Caco-2 (cell line): ENCODE data around the gene LAMB4. TPM values are rescaled to one million over a fixed set of nuclear protein-coding genes. Genes with fewer than 3 reads are reported as not detected.

Source experiments
- BruUV-seq: library from RNA; stranded (reverse); fragments of 400-500 nt; replicated peaks from 2 replicates; lab custom pipeline; 2021; lab: Mats Ljungman, UMichigan
- CTCF ChIA-PET: fragments of 300-600 bp; sonication (Branson Sonifier 250); formaldehyde crosslinking; loops from one replicate; lab custom pipeline; 2022; ENCODE audit warnings: antibody characterized with exemption; lab: Charles Lee
- POLR2A ChIA-PET: fragments of 300-600 bp; sonication (Branson Sonifier 250); formaldehyde crosslinking; loops from one replicate; lab custom pipeline; 2022; ENCODE audit warnings: antibody characterized with exemption; lab: Charles Lee
- DNase-seq, 2 experiments: peaks; one replicate each; pipeline versions ENCODE4 v3.0.0 to v3.0.0-alpha.2; 2020 to 2022
- H3K27me3 ChIP-seq: replicated peaks from 2 replicates; pipeline ENCODE4 v1.6.0; 2011; ENCODE audit warnings: low read length; ENCODE audit not compliant: control insufficient read depth, insufficient read depth
- H3K36me3 ChIP-seq: 2 replicates; pipeline ENCODE4 v1.5.1; 2011; ENCODE audit warnings: low read length; ENCODE audit not compliant: control insufficient read depth, insufficient read depth
- H3K4me1 ChIP-seq: fragments of 250-450 bp; sonication (Bioruptor Pico); 2 replicates; pipeline ENCODE4 v1.5.1; 2020; ENCODE audit warnings: mild to moderate bottlenecking
- H3K4me3 ChIP-seq: 2 replicates; pipeline ENCODE4 v1.5.1; 2011; ENCODE audit warnings: low read depth, mild to moderate bottlenecking, control low read depth, low read length
- H3K9me3 ChIP-seq: fragments of 250-450 bp; sonication (Bioruptor Pico); 2 replicates; pipeline ENCODE4 v1.5.1; 2020; ENCODE audit warnings: mild to moderate bottlenecking, moderate library complexity
- H3K27ac Mint-ChIP-seq: one replicate; pipeline ENCODE4 v1.8.0; 2022; ENCODE audit warnings: mixed read lengths; ENCODE audit not compliant: unreplicated experiment
- H3K27me3 Mint-ChIP-seq: one replicate; pipeline ENCODE4 v1.8.0; 2022; ENCODE audit warnings: mixed read lengths; ENCODE audit not compliant: insufficient read depth, unreplicated experiment
- H3K36me3 Mint-ChIP-seq: one replicate; pipeline ENCODE4 v1.8.0; 2022; ENCODE audit warnings: mild to moderate bottlenecking, mixed read lengths; ENCODE audit not compliant: insufficient read depth, unreplicated experiment
- H3K4me1 Mint-ChIP-seq: one replicate; pipeline ENCODE4 v1.8.0; 2022; ENCODE audit warnings: low read depth, mixed read lengths; ENCODE audit not compliant: unreplicated experiment
- H3K4me3 Mint-ChIP-seq: one replicate; pipeline ENCODE4 v1.8.0; 2022; ENCODE audit warnings: mild to moderate bottlenecking, moderate library complexity, mixed read lengths; ENCODE audit not compliant: unreplicated experiment
- H3K9me3 Mint-ChIP-seq: one replicate; pipeline ENCODE4 v1.8.0; 2022; ENCODE audit warnings: mixed read lengths; ENCODE audit not compliant: unreplicated experiment
- intact Hi-C: fragments of 100-400 bp; cut with micrococcal nuclease; formaldehyde crosslinking; loops from one replicate; pipeline ENCODE4 v1.10.0; 2022; ENCODE audit not compliant: unreplicated experiment
- total RNA-seq: library from RNA; stranded (reverse); gene quantifications from 2 replicates; pipeline ENCODE4 v1.2.3, GENCODE V29; 2022
- TF ChIP-seq, protein P1 (sequence below), 2 experiments: fragments of 200-600 bp in 1 of 2; IDR thresholded peaks; 1 replicate in 1 of 2; 2 replicates in 1 of 2; pipeline versions ENCODE4 v1.5.1 to v1.8.0; 2011 to 2022; ENCODE audit warnings: antibody characterized with exemption in 1 of 2, control low read depth in 1 of 2, inconsistent platforms in 1 of 2, low read depth in 1 of 2, low read length in 1 of 2, mild to moderate bottlenecking in 1 of 2, moderate library complexity in 1 of 2; ENCODE audit not compliant: insufficient read depth in 1 of 2, severe bottlenecking in 1 of 2, unreplicated experiment in 1 of 2

LAMB4 gene
- total RNA-seq, 1 experiment from 2014 or later, result 0.52 TPM

DNA sequence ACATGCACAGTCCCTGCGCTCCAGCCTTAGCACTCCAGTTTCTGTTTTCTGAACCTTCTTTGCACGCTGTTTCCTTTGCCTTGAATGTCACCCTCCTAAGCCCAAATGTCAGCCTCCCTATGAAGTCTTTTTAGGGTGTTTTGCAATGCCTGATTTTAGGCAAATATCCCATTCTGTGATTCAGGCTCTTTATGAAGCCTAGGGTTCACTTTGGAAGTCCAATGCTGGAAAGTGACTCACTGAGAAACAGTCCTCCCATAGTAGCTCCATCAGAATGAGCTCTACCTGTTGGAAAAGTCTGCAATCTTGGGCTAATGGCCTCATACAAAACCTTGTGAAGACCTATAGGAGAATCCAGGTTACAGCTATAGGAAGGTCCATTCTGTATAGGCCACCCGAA is 5.3 kb downstream of the LAMB4 start:
- H3K27me3 ChIP-seq, result no peaks in the 10 kb centered on the region
- no TSS peak for BruUV-seq
- H3K4me1 Mint-ChIP-seq, result peaks cover 10% of the 10 kb centered on the region
- H3K36me3 ChIP-seq, result no peaks in the 10 kb centered on the region
- H3K27me3 Mint-ChIP-seq, result no peaks in the 10 kb centered on the region
- H3K4me3 Mint-ChIP-seq, result no peak overlapping the region
- TF ChIP-seq, protein P1, sequence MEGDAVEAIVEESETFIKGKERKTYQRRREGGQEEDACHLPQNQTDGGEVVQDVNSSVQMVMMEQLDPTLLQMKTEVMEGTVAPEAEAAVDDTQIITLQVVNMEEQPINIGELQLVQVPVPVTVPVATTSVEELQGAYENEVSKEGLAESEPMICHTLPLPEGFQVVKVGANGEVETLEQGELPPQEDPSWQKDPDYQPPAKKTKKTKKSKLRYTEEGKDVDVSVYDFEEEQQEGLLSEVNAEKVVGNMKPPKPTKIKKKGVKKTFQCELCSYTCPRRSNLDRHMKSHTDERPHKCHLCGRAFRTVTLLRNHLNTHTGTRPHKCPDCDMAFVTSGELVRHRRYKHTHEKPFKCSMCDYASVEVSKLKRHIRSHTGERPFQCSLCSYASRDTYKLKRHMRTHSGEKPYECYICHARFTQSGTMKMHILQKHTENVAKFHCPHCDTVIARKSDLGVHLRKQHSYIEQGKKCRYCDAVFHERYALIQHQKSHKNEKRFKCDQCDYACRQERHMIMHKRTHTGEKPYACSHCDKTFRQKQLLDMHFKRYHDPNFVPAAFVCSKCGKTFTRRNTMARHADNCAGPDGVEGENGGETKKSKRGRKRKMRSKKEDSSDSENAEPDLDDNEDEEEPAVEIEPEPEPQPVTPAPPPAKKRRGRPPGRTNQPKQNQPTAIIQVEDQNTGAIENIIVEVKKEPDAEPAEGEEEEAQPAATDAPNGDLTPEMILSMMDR (IDR thresholded peaks at IDR 0.05; ENCODE audit: insufficient read depth in 1 of 2, low read depth in 1 of 2, low read length in 1 of 2, severe bottlenecking in 1 of 2, unreplicated experiment in 1 of 2), result no peak
- H3K4me3 ChIP-seq, result no peak overlapping the region
- H3K4me1 ChIP-seq, result peaks cover 11% of the 10 kb centered on the region
- ChIA-PET POLR2A (no interaction called here), CTCF (interaction anchor here (1.0 kb wide), 1 partner anchor 11 kb away, joined by 3 read pairs; no protein-coding TSS in a partner anchor)
- no peak overlapping the region for H3K27ac Mint-ChIP-seq
- no peaks in the 10 kb centered on the region for H3K36me3 Mint-ChIP-seq
- intact Hi-C loops, result no loop called here
- no peak for DNase-seq
- H3K9me3 ChIP-seq, result no peaks in the 10 kb centered on the region
- H3K9me3 Mint-ChIP-seq, result no peaks in the 10 kb centered on the region

DNA sequence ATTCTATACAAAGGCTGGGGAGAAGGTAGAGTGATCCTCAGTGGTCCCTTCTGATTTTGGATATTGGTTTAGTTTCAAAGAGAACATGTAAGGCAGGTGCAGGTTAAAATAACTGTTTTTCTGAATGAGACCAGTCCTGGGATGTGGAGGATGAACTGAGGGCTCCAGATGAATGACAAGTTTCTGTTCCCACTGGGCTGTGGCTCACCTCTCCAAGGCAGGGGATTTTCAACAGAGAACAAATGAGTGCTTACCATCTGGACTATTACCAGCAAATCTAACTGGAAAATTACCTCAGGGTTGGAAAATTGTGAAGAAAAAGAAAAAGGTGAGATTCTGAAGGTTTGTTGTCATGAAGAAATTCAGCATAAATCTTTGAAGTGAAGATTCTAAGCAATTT is 8.0 kb downstream of the LAMB4 start:
- Histone ChIP-seq H3K4me1 (no peaks in the 10 kb centered on the region), H3K36me3 (no peaks in the 10 kb centered on the region), H3K27me3 (no peaks in the 10 kb centered on the region), H3K4me3 (no peak overlapping the region), H3K9me3 (no peaks in the 10 kb centered on the region)
- H3K9me3 Mint-ChIP-seq, result no peaks in the 10 kb centered on the region
- TF ChIP-seq, protein P1 (IDR thresholded peaks at IDR 0.05; ENCODE audit: insufficient read depth in 1 of 2, low read depth in 1 of 2, low read length in 1 of 2, severe bottlenecking in 1 of 2, unreplicated experiment in 1 of 2), result no peak
- peaks cover 5% of the 10 kb centered on the region for H3K4me1 Mint-ChIP-seq
- intact Hi-C loops, result no loop called here
- ChIA-PET POLR2A (no interaction called here), CTCF (interaction anchor here (0.5 to 0.6 kb wide), 2 partner anchors 26 to 1462 kb away, joined by 4 to 7 read pairs; no protein-coding TSS in a partner anchor)
- no peaks in the 10 kb centered on the region for H3K27me3 Mint-ChIP-seq
- H3K36me3 Mint-ChIP-seq, result no peaks in the 10 kb centered on the region
- H3K27ac Mint-ChIP-seq, result no peak overlapping the region
- DNase-seq, result no peak
- no peak overlapping the region for H3K4me3 Mint-ChIP-seq
- BruUV-seq, result no TSS peak

DNA sequence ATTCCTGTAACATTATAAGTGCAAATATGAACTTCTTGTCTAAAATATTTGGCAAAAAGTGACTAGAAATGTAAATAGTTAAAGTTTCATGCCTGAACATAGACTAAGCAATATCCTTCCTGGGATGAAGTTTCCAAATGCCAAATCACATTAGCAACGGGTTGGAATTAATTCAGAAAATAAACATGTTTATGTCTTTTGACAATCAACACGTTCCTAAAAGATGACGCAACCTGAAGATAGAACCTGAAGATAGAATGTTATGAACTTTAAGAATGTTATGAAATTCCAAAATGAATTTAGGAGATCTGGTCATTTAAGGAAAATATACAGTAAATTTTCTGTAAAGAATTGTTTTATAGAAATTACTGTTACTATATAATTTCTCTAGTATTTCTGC is 9.2 kb downstream of the LAMB4 start:
- H3K4me3 ChIP-seq, result no peak overlapping the region
- POLR2A ChIA-PET, result no interaction called here
- no TSS peak for BruUV-seq

More for the DNA sequence above, 9.2 kb downstream of the LAMB4 start:
- TF ChIP-seq, protein P1 (IDR thresholded peaks at IDR 0.05; ENCODE audit: insufficient read depth in 1 of 2, low read depth in 1 of 2, low read length in 1 of 2, severe bottlenecking in 1 of 2, unreplicated experiment in 1 of 2), result no peak
- CTCF ChIA-PET, result no interaction called here
- DNase-seq, result no peak
- H3K9me3 ChIP-seq, result no peaks in the 10 kb centered on the region
- no peaks in the 10 kb centered on the region for H3K36me3 ChIP-seq
- no peaks in the 10 kb centered on the region for H3K27me3 ChIP-seq
- Mint-ChIP-seq H3K9me3 (no peaks in the 10 kb centered on the region), H3K4me1 (peaks cover 4% of the 10 kb centered on the region), H3K4me3 (no peak overlapping the region), H3K27ac (no peak overlapping the region), H3K36me3 (no peaks in the 10 kb centered on the region), H3K27me3 (no peaks in the 10 kb centered on the region)
- no peaks in the 10 kb centered on the region for H3K4me1 ChIP-seq
- intact Hi-C loops, result no loop called here
